HepG2 (cell line): ENCODE results near the gene MTHFR. TPM values are rescaled to one million over a fixed set of nuclear protein-coding genes. Genes with fewer than 3 reads are reported as not detected.

ENCODE experiments used
- CREB1 ChIP-seq, 2 experiments: fragments of 450-650 bp in 1 of 2; IDR thresholded peaks; 2 replicates each; pipeline ENCODE4 v1.6.1; 2016 to 2017; ENCODE audit warnings: control low read depth in 1 of 2, mild to moderate bottlenecking in 1 of 2, missing compliant biosample characterization in 1 of 2, missing genetic modification characterization in 1 of 2
- GATAD2A ChIP-seq: IDR thresholded peaks from 2 replicates; pipeline ENCODE4 v1.6.1; 2016
- REL ChIP-seq: sonication (generic); formaldehyde crosslinking; conservative IDR thresholded peaks from 2 replicates; pipeline ENCODE4 v1.8.0; 2022; ENCODE audit warnings: mild to moderate bottlenecking, missing genetic modification reagents, moderate library complexity
- ZFX ChIP-seq: sonication (generic); formaldehyde crosslinking; IDR thresholded peaks from 2 replicates; pipeline ENCODE4 v1.4.0; 2020; ENCODE audit warnings: mild to moderate bottlenecking, low read depth, missing genetic modification reagents, moderate library complexity
- polyA plus RNA-seq, 8 experiments: library from polyadenylated mRNA; depleted of rRNA in 3 of 8; stranded (reverse) in 7 of 8; unstranded in 1 of 8; fragments of >200 nt; fragmentation: Illumina TruSeq in 4 of 8; extraction: Trizol in 4 of 8; gene quantifications; 2 replicates each; pipeline versions ENCODE4 v1.2.1 to v1.2.3, GENCODE V29; 2011 to 2016; ENCODE audit warnings: low read depth in 4 of 8, missing spikeins in 1 of 8, mixed read lengths in 1 of 8; ENCODE audit not compliant: insufficient read depth in 1 of 8
- total RNA-seq, 5 experiments: library from RNA; depleted of rRNA; stranded (reverse); fragments of >200 nt; fragmentation: Illumina TruSeq; extraction: Trizol; gene quantifications; 2 replicates each; pipeline ENCODE4 v1.2.3, GENCODE V29; 2016; ENCODE audit warnings: low read depth in 1 of 5
- TF ChIP-seq, protein P1 (sequence below): sonication (generic); formaldehyde crosslinking; IDR thresholded peaks from 2 replicates; pipeline ENCODE4 v1.4.0; 2020; ENCODE audit warnings: missing genetic modification reagents, borderline replicate concordance
- TF ChIP-seq, protein P2 (sequence below): sonication (generic); formaldehyde crosslinking; IDR thresholded peaks from 2 replicates; pipeline ENCODE4 v1.4.0; 2020; ENCODE audit warnings: missing genetic modification reagents
- TF ChIP-seq, protein P3 (sequence below): sonication (generic); formaldehyde crosslinking; IDR thresholded peaks from 2 replicates; pipeline ENCODE4 v1.4.0; 2020; ENCODE audit warnings: missing genetic modification reagents
- TF ChIP-seq, protein P4 (sequence below): sonication (generic); formaldehyde crosslinking; IDR thresholded peaks from 2 replicates; pipeline ENCODE4 v1.4.0; 2020; ENCODE audit warnings: missing genetic modification reagents

MTHFR gene
- total and polyA plus RNA-seq, 2 of the 13 experiments (the other 11 are each of a cell fraction or from before 2014, with no cell fraction given), result 3.8 to 8.2 TPM

DNA sequence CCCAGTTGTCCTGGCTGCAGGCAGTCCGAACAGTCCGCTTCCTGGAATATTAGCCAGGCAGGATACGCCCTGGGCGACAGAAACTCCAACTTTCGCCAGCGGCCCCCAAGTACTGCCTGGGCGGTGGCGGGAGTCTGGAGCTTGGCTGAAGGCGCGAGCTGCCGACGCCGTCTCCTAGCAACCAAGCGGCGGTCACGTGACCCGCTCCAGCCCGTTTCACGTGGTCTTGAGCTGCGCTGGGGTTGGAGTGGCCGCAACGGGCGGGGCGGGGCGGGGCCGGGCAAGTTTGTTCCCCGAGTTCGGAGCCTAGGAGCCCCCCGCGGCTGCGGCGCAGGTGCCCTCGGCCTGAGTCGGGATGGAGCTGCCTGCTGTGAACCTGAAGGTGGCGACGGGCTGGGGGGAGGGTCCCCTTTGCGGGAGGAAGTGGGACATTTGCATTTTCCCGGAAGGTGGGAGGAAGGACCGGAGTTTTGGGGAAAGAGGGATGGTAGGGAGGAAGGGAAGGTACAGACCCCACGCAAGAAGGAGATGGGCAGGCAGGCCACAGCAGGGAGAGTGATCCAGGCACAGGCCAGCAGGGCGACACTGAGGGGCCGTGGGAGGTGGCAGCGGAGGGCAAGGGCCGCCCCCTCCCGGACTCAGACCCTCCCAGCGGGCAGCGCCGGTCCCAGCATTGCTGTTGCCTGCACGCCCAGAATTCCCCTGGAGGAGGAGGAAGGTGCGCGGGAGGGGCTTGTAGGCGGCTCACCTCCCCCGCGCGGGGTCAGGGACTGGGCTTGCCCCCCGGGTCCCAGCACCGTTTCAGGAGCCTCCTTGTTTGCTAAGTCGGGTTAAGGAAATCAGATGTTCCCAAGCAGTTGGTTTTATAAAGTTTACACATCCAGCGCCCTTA lies 69.7 kb downstream of the MTHFR start, which contains the start of gene AGTRAP (continued):
- TF ChIP-seq GATAD2A (CRISPR knock-in tag) (no peak), REL (CRISPR knock-in tag) (no peak), ZFX (CRISPR knock-in tag) (peak; percentile 71), CREB1 (IDR thresholded peaks at IDR 0.05) (no peak), CREB1 (CRISPR knock-in tag; IDR thresholded peaks at IDR 0.05) (no peak)
- TF ChIP-seq, protein P1, sequence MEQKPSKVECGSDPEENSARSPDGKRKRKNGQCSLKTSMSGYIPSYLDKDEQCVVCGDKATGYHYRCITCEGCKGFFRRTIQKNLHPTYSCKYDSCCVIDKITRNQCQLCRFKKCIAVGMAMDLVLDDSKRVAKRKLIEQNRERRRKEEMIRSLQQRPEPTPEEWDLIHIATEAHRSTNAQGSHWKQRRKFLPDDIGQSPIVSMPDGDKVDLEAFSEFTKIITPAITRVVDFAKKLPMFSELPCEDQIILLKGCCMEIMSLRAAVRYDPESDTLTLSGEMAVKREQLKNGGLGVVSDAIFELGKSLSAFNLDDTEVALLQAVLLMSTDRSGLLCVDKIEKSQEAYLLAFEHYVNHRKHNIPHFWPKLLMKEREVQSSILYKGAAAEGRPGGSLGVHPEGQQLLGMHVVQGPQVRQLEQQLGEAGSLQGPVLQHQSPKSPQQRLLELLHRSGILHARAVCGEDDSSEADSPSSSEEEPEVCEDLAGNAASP (CRISPR knock-in tag), result peak; percentile 27; the same call in 1 of the 2 replicates
- TF ChIP-seq, protein P2, sequence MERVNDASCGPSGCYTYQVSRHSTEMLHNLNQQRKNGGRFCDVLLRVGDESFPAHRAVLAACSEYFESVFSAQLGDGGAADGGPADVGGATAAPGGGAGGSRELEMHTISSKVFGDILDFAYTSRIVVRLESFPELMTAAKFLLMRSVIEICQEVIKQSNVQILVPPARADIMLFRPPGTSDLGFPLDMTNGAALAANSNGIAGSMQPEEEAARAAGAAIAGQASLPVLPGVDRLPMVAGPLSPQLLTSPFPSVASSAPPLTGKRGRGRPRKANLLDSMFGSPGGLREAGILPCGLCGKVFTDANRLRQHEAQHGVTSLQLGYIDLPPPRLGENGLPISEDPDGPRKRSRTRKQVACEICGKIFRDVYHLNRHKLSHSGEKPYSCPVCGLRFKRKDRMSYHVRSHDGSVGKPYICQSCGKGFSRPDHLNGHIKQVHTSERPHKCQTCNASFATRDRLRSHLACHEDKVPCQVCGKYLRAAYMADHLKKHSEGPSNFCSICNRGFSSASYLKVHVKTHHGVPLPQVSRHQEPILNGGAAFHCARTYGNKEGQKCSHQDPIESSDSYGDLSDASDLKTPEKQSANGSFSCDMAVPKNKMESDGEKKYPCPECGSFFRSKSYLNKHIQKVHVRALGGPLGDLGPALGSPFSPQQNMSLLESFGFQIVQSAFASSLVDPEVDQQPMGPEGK (CRISPR knock-in tag), result peak; percentile 89
- TF ChIP-seq, protein P3, sequence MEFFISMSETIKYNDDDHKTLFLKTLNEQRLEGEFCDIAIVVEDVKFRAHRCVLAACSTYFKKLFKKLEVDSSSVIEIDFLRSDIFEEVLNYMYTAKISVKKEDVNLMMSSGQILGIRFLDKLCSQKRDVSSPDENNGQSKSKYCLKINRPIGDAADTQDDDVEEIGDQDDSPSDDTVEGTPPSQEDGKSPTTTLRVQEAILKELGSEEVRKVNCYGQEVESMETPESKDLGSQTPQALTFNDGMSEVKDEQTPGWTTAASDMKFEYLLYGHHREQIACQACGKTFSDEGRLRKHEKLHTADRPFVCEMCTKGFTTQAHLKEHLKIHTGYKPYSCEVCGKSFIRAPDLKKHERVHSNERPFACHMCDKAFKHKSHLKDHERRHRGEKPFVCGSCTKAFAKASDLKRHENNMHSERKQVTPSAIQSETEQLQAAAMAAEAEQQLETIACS (CRISPR knock-in tag), result no peak
- TF ChIP-seq, protein P4, sequence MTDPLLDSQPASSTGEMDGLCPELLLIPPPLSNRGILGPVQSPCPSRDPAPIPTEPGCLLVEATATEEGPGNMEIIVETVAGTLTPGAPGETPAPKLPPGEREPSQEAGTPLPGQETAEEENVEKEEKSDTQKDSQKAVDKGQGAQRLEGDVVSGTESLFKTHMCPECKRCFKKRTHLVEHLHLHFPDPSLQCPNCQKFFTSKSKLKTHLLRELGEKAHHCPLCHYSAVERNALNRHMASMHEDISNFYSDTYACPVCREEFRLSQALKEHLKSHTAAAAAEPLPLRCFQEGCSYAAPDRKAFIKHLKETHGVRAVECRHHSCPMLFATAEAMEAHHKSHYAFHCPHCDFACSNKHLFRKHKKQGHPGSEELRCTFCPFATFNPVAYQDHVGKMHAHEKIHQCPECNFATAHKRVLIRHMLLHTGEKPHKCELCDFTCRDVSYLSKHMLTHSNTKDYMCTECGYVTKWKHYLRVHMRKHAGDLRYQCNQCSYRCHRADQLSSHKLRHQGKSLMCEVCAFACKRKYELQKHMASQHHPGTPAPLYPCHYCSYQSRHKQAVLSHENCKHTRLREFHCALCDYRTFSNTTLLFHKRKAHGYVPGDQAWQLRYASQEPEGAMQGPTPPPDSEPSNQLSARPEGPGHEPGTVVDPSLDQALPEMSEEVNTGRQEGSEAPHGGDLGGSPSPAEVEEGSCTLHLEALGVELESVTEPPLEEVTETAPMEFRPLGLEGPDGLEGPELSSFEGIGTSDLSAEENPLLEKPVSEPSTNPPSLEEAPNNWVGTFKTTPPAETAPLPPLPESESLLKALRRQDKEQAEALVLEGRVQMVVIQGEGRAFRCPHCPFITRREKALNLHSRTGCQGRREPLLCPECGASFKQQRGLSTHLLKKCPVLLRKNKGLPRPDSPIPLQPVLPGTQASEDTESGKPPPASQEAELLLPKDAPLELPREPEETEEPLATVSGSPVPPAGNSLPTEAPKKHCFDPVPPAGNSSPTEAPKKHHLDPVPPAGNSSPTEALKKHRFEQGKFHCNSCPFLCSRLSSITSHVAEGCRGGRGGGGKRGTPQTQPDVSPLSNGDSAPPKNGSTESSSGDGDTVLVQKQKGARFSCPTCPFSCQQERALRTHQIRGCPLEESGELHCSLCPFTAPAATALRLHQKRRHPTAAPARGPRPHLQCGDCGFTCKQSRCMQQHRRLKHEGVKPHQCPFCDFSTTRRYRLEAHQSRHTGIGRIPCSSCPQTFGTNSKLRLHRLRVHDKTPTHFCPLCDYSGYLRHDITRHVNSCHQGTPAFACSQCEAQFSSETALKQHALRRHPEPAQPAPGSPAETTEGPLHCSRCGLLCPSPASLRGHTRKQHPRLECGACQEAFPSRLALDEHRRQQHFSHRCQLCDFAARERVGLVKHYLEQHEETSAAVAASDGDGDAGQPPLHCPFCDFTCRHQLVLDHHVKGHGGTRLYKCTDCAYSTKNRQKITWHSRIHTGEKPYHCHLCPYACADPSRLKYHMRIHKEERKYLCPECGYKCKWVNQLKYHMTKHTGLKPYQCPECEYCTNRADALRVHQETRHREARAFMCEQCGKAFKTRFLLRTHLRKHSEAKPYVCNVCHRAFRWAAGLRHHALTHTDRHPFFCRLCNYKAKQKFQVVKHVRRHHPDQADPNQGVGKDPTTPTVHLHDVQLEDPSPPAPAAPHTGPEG (CRISPR knock-in tag), result no peak
